GM12878 (cell line): ENCODE measurements around the gene CHDH. TPM values are rescaled to one million over a fixed set of nuclear protein-coding genes. Genes with fewer than 3 reads are reported as not detected.

ENCODE experiments used
- ATAC-seq: fragments of 200-7000 bp; cut with Tn5 transposase; 3 replicates; pipeline ENCODE4 v1.9.1; 2020; ENCODE audit warnings: mild to moderate bottlenecking, moderate library complexity
- BruUV-seq: library from RNA; stranded (reverse); fragments of 400-500 nt; replicated peaks from 2 replicates; lab custom pipeline; 2021; lab: Mats Ljungman, UMichigan
- CTCF ChIA-PET: fragments of 300-600 bp; sonication (Branson Sonifier 250); formaldehyde crosslinking; extraction: SDS; loops from one replicate; lab custom pipeline; 2021; ENCODE audit warnings: inconsistent platforms; lab: Yijun Ruan, JAX
- POLR2A ChIA-PET: fragments of 350-600 bp; formaldehyde crosslinking; extraction: SDS; loops from one replicate; lab custom pipeline; 2021; ENCODE audit warnings: inconsistent platforms; lab: Charles Lee
- RAD21 ChIA-PET: fragments of 300-600 bp; sonication (Branson Sonifier 250); formaldehyde crosslinking; loops from one replicate; lab custom pipeline; 2023; ENCODE audit warnings: antibody characterized with exemption; ENCODE audit not compliant: unreplicated experiment; lab: Charles Lee
- SMC1A ChIA-PET: fragments of 300-600 bp; sonication (Branson Sonifier 250); formaldehyde crosslinking; loops from one replicate; lab custom pipeline; 2023; ENCODE audit not compliant: unreplicated experiment, uncharacterized antibody; lab: Charles Lee
- DNase-seq: peaks from one replicate; pipeline ENCODE4 v3.0.0-alpha.2; 2011; ENCODE audit warnings: low read depth, low spot score
- FAIRE-seq: peaks from 3 replicates; lab custom pipeline; 2011; peaks lifted over from hg19 to GRCh38; lab: Jason Lieb, UNC
- H2AFZ ChIP-seq: 2 replicates; pipeline ENCODE4 v1.6.0; 2011; ENCODE audit warnings: low read depth, low read length, control low read depth; ENCODE audit not compliant: control insufficient read depth
- H3K27ac ChIP-seq: 2 replicates; pipeline ENCODE4 v1.5.1; 2011; ENCODE audit warnings: control low read depth; ENCODE audit not compliant: control insufficient read depth, insufficient read depth
- H3K27me3 ChIP-seq, 2 experiments: replicated peaks in 1 of 2; 2 replicates each; pipeline versions ENCODE4 v1.6.0 to v1.6.1; 2011; ENCODE audit warnings: low read length in 1 of 2; ENCODE audit not compliant: control insufficient read depth in 2 of 2, insufficient read depth in 2 of 2
- H3K36me3 ChIP-seq, 2 experiments: 2 replicates each; pipeline ENCODE4 v1.5.1; 2011; ENCODE audit warnings: low read length in 1 of 2; ENCODE audit not compliant: control insufficient read depth in 2 of 2, insufficient read depth in 2 of 2
- H3K4me1 ChIP-seq: 2 replicates; pipeline ENCODE4 v1.6.1; 2011; ENCODE audit warnings: mild to moderate bottlenecking, low read length, moderate library complexity, mixed read lengths; ENCODE audit not compliant: control insufficient read depth, insufficient read depth
- H3K4me2 ChIP-seq: 2 replicates; pipeline ENCODE4 v1.6.0; 2011; ENCODE audit warnings: control low read depth; ENCODE audit not compliant: control insufficient read depth, insufficient read depth
- H3K4me3 ChIP-seq: fragments of 200-600 bp; sonication (generic); 2 replicates; pipeline ENCODE4 v1.5.1; 2016
- H3K79me2 ChIP-seq: 2 replicates; pipeline ENCODE4 v1.6.0; 2011; ENCODE audit warnings: low read length; ENCODE audit not compliant: control insufficient read depth, insufficient read depth
- H3K9ac ChIP-seq: 2 replicates; pipeline ENCODE4 v1.8.0; 2011; ENCODE audit warnings: low read length, control low read depth, mixed read lengths; ENCODE audit not compliant: control insufficient read depth, insufficient read depth
- H3K9me3 ChIP-seq: replicated peaks from 3 replicates; pipeline ENCODE4 v1.5.1; 2011; ENCODE audit warnings: mild to moderate bottlenecking, low read length; ENCODE audit not compliant: control insufficient read depth, insufficient read depth
- H4K20me1 ChIP-seq: 2 replicates; pipeline ENCODE4 v1.6.0; 2011; ENCODE audit not compliant: control insufficient read depth, insufficient read depth
- CEBPB ChIP-seq, 2 experiments: fragments of 150-350 bp in 1 of 2; IDR thresholded peaks; 2 replicates each; pipeline ENCODE4 v1.6.1; 2012 to 2014; ENCODE audit warnings: low read depth in 2 of 2, low read length in 2 of 2, borderline replicate concordance in 1 of 2, inconsistent platforms in 1 of 2
- CREM ChIP-seq: IDR thresholded peaks from 2 replicates; pipeline ENCODE4 v1.6.1; 2014; ENCODE audit warnings: antibody characterized with exemption, low read depth
- EP300 ChIP-seq, 2 experiments: fragments of 150-350 bp in 1 of 2; IDR thresholded peaks; 2 replicates each; pipeline ENCODE4 v1.6.1; 2011 to 2012; ENCODE audit warnings: low read depth in 2 of 2, low read length in 2 of 2, borderline replicate concordance in 1 of 2, improper control_type of control experiment in 1 of 2, inconsistent platforms in 1 of 2; ENCODE audit not compliant: control insufficient read depth in 1 of 2
- EZH2 ChIP-seq: IDR thresholded peaks from 2 replicates; pipeline ENCODE4 v1.6.1; 2012; ENCODE audit warnings: low read depth, mild to moderate bottlenecking, control low read depth, inconsistent platforms, low read length, borderline replicate concordance; ENCODE audit not compliant: control insufficient read depth
- HCFC1 ChIP-seq: fragments of 150-350 bp; IDR thresholded peaks from 2 replicates; pipeline ENCODE4 v1.6.1; 2014; ENCODE audit warnings: low read length
- KLF5 ChIP-seq: fragments of 450-650 bp; IDR thresholded peaks from 2 replicates; pipeline ENCODE4 v1.6.1; 2014; ENCODE audit warnings: mild to moderate bottlenecking; ENCODE audit not compliant: partially characterized antibody
- MYC ChIP-seq: IDR thresholded peaks from 2 replicates; pipeline ENCODE4 v1.6.1; 2011; ENCODE audit warnings: mild to moderate bottlenecking, low read length, moderate library complexity, inconsistent platforms; ENCODE audit not compliant: insufficient read depth, insufficient replicate concordance, insufficient read length, severe bottlenecking
- PAX8 ChIP-seq: fragments of 450-650 bp; IDR thresholded peaks from 2 replicates; pipeline ENCODE4 v1.6.1; 2017; ENCODE audit warnings: mild to moderate bottlenecking, moderate library complexity
- RBBP5 ChIP-seq: fragments of 200-600 bp; sonication (generic); conservative IDR thresholded peaks from 2 replicates; pipeline ENCODE4 v1.6.1; 2016
- SIN3A ChIP-seq: IDR thresholded peaks from 2 replicates; pipeline ENCODE4 v1.6.1; 2012; ENCODE audit warnings: low read depth, low read length, improper control_type of control experiment
- SRF ChIP-seq, 2 experiments: IDR thresholded peaks; 2 replicates each; pipeline ENCODE4 v1.6.1; 2011; ENCODE audit warnings: low read depth in 2 of 2, low read length in 2 of 2, mild to moderate bottlenecking in 1 of 2, moderate library complexity in 1 of 2
- TARDBP ChIP-seq: IDR thresholded peaks from 2 replicates; pipeline ENCODE4 v1.6.1; 2016; ENCODE audit warnings: borderline replicate concordance
- TCF12 ChIP-seq: IDR thresholded peaks from 2 replicates; pipeline ENCODE4 v1.6.1; 2011; ENCODE audit warnings: low read depth, mild to moderate bottlenecking, low read length
- YY1 ChIP-seq: IDR thresholded peaks from 2 replicates; pipeline ENCODE4 v1.6.1; 2011; ENCODE audit warnings: low read depth, mild to moderate bottlenecking, low read length
- ZNF207 ChIP-seq: fragments of 450-650 bp; IDR thresholded peaks from 2 replicates; pipeline ENCODE4 v1.6.1; 2014; ENCODE audit warnings: antibody characterized with exemption, mild to moderate bottlenecking, borderline replicate concordance
- ZZZ3 ChIP-seq: IDR thresholded peaks from 2 replicates; pipeline ENCODE4 v1.6.1; 2011; ENCODE audit warnings: low read depth; ENCODE audit not compliant: control insufficient read depth, insufficient read length
- WGBS: methylation state at CpG from one replicate; pipeline ENCODE4 v1.1.6; 2016; ENCODE audit warnings: low lambda C conversion rate; ENCODE audit not compliant: insufficient replicate concordance, insufficient coverage; ENCODE audit errors: missing lambda C conversion rate; 5-methylcytosine and 5-hydroxymethylcytosine counted together
- in situ Hi-C: fragments of 300-500 bp; cut with MboI; formaldehyde crosslinking; loops from 9 replicates; pipeline ENCODE4 v1.14.3; 2018; ENCODE audit warnings: mixed read lengths
- intact Hi-C: fragments of 100-400 bp; cut with micrococcal nuclease; formaldehyde crosslinking; loops from one replicate; pipeline ENCODE4 v1.14.2; 2022; ENCODE audit not compliant: unreplicated experiment
- polyA plus RNA-seq, 11 experiments: library from polyadenylated mRNA; depleted of rRNA in 4 of 11; unstranded in 6 of 11; stranded (reverse) in 5 of 11; fragments of >200 nt; fragmentation: Nextera tagmentation in 4 of 11; fragmentation: Illumina TruSeq in 1 of 11; extraction: Ambion mirVana in 4 of 11; extraction: Trizol in 1 of 11; gene quantifications; 1 replicate in 1 of 11; 2 replicates in 10 of 11; pipeline versions ENCODE4 v1.2.1 to v1.2.3, GENCODE V29; 2011 to 2016; ENCODE audit warnings: inconsistent platforms in 2 of 11, missing spikeins in 2 of 11, low read depth in 1 of 11
- total RNA-seq, 4 experiments: library from RNA; depleted of rRNA in 3 of 4; stranded (reverse); fragments of >200 nt in 3 of 4; fragmentation: Illumina TruSeq in 1 of 4; extraction: Trizol in 1 of 4; gene quantifications; 2 replicates each; pipeline versions ENCODE4 v1.2.1 to v1.2.3, GENCODE V29; 2013 to 2021

The CHDH gene
- total and polyA plus RNA-seq, 10 of the 15 experiments (the other 5 are each of a cell fraction or from before 2014, with no cell fraction given): 0.95 to 8.3 (median 2.9) TPM

GRCh38 chr3:53803816-53804695, 42.2 kb downstream of the CHDH start:
- in situ Hi-C loops: no loop called here
- RAD21 ChIA-PET: no interaction called here
- Histone ChIP-seq H3K79me2 (no peaks in the 10 kb centered on the region), H4K20me1 (no peaks in the 10 kb centered on the region), H3K4me2 (no peak overlapping the region), H3K9ac (no peak overlapping the region), H3K27me3 (no peaks in the 10 kb centered on the region), H3K36me3 (no peaks in the 10 kb centered on the region), H3K4me3 (no peak overlapping the region)
- no peak for FAIRE-seq
- POLR2A ChIA-PET: interaction anchor here (1.0 kb wide), 1 partner anchor 68 kb away, joined by 3 read pairs; no protein-coding TSS in a partner anchor
- no peak for TF ChIP-seq HCFC1
- TF ChIP-seq TARDBP: no peak
- TF ChIP-seq KLF5: no peak
- no peak for TF ChIP-seq SIN3A
- no peak for TF ChIP-seq TCF12
- no peak for TF ChIP-seq RBBP5
- TF ChIP-seq ZNF207: no peak
- TF ChIP-seq PAX8: no peak
- TF ChIP-seq YY1: no peak
- TF ChIP-seq CEBPB (IDR thresholded peaks at IDR 0.05; ENCODE audit: borderline replicate concordance in 1 of 2, low read depth in 2 of 2, low read length in 2 of 2): no peak
- TF ChIP-seq EP300 (IDR thresholded peaks at IDR 0.05; ENCODE audit: borderline replicate concordance in 1 of 2, control insufficient read depth in 1 of 2, low read depth in 2 of 2, low read length in 2 of 2): no peak
- TF ChIP-seq SRF (IDR thresholded peaks at IDR 0.05; ENCODE audit: low read depth in 2 of 2, low read length in 2 of 2): no peak
- no peak for TF ChIP-seq ZZZ3
- no peak for TF ChIP-seq EZH2
- no peak for TF ChIP-seq MYC
- TF ChIP-seq CREM: no peak
- TF ChIP-seq, all 136 proteins: peak for 0
- BruUV-seq: no TSS peak
- no peak for DNase-seq
- 53% methylated on average over 20 of the region's 20 CpGs for WGBS
- H3K4me1 ChIP-seq: peaks cover 17% of the 10 kb centered on the region
- ChIA-PET SMC1A (interaction anchor here (0.6 kb wide), 1 partner anchor 12 kb away, joined by 3 read pairs; no protein-coding TSS in a partner anchor), CTCF (no interaction called here)
- intact Hi-C loops: no loop called here
- ATAC-seq: no peak
- H2AFZ ChIP-seq: no peak overlapping the region
- no peak overlapping the region for H3K27ac ChIP-seq
- no peaks in the 10 kb centered on the region for H3K9me3 ChIP-seq
